Testis (tissue), 2 donors: ENCODE results near the gene ORM2.

ENCODE experiments used
- CTCF ChIP-seq, 3 experiments: fragments of 450-650 bp in 2 of 3; fragments of 200-600 bp in 1 of 3; sonication (generic) in 1 of 3; IDR thresholded peaks; one replicate each; pipeline ENCODE4 v1.5.1; 2016 to 2019; ENCODE audit warnings: antibody characterized with exemption in 3 of 3, mild to moderate bottlenecking in 2 of 3, moderate library complexity in 1 of 3
- POLR2A ChIP-seq: fragments of 450-650 bp; IDR thresholded peaks from one replicate; pipeline ENCODE4 v1.6.1; 2017; ENCODE audit warnings: antibody characterized with exemption, mild to moderate bottlenecking, moderate library complexity

- TF ChIP-seq CTCF (IDR thresholded peaks at IDR 0.05) (no peak), POLR2A (no peak)
Measured at GRCh38 chr9:114350636-114351401, 21.1 kb downstream of the ORM2 start.
